Dedifferentiated amniotic fluid mesenchymal stem cell (primary cell): ENCODE measurements around the gene SQSTM1.
A peak's percentile ranks its signal among the peaks of the same experiment; 100 is the strongest.
"Not testable (repeated sequence)": the region's sequence is repeated elsewhere in the genome, so short reads cannot be mapped to it uniquely, and the experiment has no call there.

Experiments used
- DNase-seq: peaks from one replicate; pipeline ENCODE4 v3.0.0-alpha.2; 2016; ENCODE audit errors: extremely low spot score

The SQSTM1 gene

GRCh38 chr5:179858241-179858585, 37.5 kb downstream of the SQSTM1 start:
- no peak for DNase-seq

DNA sequence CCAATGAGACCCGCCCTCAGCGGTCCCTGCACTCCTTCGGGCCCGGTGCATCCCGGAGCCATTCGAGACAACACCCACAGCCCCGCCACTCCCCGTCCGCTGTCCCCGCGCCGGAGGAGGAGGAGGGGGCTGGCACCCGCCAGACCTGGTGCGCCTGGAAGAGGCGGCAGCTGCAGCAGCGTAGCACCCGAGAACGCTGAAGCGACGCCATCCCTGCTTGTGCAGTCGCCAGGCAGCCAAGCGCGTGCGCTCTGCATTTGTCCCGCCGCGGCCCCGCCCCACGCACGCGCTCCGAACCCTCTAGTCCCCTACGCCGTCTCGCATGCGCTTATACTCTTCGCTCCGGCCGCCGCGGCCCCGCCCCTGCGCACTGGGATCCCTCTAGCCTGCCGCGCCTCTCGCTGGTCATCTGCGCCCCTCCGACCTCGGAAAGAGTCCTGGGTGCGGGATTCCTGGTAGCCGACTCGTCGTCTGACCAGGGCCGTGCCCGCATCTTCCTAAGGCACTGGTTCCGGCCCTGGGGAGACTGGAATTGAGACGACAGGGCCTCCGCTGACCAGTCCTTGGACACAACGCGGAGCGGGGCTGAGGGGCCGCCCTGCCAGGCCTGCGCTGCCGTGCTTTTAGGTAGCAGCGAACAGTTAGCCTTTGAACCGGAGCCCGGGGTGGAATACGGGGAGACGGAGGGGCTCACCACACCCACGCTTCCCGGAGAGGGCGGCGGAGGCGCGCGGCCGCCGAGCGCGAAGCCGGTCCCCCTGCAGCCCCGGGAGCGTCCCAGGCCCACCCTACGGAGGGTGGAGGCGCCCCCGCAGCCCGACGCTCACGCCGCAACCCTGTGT, 38.1 kb downstream of the SQSTM1 start, which contains the start of gene MRNIP:
Gene MRNIP, minus strand, starts transcription at position 232 of the 842 bp plus-strand sequence. Its CDS starts 21 bp downstream, at position 211.
- DNase-seq: peak; percentile 92

DNA sequence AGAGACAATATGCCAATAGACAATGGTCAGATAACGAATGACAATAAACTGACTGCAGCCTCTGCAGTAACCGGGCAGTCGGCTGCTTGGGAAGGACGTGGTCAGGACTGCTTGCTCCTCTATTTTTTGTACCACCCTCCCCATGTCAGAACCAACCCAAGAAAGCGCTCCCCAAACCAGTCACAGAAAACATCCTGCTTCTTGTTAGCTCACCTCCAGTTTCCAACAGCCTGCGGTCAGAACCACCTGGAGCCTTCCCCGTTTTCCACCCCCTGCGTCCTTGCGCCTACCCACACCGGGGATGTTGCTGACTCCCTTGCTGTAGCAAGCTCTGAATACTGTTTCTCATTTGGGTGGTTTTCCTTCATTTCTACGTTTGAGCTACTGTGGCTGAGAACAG, 39.6 kb downstream of the SQSTM1 start:
- DNase-seq: no peak

GRCh38 chr5:179862296-179862695, 41.6 kb downstream of the SQSTM1 start:
- DNase-seq: no peak

DNA sequence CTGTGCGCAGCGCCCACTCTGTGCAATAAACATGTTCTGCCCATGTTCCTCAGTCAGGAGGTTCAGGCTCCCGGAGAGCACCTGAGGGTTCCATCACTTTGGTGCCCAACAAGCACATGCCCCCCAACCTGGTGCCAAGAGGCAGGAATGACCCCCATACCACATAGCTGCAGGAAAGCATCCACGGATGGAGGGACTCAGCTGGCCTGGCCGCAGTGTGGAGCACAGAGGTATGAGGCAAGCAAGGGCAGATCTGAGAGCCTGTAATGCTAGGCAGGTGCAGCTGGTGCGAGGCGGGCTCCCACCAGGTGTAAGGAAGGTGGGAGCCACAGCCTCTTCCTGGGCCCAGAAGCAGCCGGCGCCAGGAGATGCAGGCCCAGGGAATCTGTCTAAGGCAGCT, 42.2 kb downstream of the SQSTM1 start:
- DNase-seq: no peak

DNA sequence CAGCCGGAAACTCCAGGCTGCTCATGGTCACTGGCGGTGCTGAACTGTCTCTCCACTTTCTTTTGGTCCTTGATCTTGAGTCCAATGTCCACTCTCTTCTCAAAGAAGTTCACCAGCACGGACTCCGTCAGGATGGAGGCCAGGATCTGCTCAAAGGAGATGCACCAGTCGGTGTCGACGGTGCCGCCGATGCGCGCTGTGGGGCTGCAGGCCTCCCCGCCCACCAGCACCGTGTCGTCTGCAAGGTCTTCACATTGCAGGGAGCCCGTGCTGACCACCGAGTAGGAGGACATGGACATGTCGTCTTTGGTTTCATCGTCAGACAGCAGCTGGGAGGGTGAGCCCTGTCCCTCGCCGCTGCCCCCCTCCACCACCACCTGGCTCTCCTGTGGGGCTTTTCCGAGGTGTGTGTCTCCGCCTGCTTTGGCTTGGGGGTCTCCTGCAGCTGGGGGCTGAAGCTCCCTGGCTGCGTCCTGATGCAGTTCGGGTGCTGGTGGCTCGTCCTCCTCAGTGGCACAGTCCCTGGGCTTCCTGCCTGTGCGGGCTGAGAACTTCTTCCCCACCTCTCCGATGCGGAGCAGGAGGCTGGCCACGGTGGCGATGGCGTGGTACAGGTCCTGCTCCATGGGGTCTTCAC, 42.9 kb downstream of the SQSTM1 start:
- DNase-seq: no peak

DNA sequence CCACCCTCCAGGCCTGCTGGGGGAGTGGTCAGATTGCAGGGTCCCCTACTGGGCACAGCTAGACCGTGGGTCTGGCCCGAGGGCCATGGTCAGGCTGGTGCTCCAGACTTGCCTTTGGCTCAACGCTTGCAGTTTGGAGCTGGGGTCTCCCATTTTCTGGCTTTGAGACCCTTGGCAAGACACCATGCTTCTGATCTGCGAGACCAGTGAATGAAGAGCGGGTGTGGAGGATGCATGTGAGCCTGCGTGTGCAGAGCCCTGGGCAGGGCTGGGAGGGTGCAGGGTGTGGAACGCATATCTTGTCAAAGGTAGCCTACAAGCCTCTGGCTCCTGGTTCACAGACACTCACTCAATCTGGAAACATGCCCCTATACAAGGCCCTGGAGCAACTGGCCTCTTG, 44.0 kb downstream of the SQSTM1 start:
- DNase-seq: no peak

DNA sequence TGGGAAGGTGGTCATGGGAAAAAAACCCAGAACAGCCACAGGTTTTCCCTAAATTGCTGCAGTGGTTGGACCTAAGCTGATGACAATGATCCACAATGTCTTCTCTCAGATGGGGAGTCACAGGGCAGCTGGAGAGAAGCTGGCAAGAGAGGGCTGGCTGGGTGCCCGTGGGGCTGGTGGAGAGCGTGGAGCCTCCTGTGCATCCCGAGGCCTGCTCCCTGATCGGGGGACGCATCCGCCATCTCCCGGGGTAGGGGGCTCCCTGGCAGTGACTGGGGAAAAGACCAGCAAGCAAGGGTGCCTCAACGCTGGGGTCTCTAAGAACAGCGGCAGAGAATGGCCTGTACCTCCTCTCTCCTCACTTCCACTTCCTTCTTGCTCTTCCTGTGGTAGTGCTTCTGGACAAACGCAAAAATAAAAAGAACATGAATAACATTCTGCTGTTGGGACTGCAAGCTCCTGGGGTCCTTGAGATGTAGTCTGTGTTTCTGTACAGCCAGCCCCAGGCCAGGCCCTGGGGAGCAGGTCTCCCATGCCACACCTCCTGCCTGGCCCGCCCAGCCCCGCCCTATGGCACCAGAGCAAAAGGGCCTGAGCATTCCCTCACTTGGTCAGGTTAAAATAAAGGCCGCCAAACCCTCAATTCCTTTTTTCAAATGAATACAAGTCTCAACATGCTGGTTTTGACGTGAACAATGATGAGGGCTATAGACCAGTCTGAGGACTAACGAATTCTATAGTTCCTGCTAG, 45.0 kb downstream of the SQSTM1 start:
- no peak for DNase-seq

GRCh38 chr5:179866241-179867078, 45.8 kb downstream of the SQSTM1 start:
- no peak for DNase-seq

- no peak for DNase-seq
Measured at GRCh38 chr5:179867079-179867465, 46.4 kb downstream of the SQSTM1 start.

GRCh38 chr5:179867476-179867875, 46.8 kb downstream of the SQSTM1 start:
- no peak for DNase-seq

DNA sequence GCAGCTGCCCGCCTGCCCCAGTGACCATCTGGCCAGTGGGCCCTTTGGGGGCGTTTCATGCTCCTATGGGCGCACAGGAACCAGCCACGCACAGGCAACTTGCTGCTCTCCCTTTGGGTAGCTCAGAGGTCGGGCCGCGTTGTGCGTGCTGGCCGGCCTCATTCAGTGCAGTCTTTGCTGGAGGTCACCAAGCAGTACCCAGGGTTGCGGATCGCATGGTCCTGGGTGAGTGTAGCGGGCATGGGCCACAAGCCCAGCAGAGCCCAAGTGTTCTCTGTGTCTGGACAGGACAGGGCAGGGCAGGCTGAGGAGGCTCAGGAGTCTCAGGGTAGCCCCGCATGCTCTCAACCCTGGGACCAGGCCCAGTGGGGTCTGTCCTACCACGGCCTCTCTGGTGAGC, 47.8 kb downstream of the SQSTM1 start:
- no peak for DNase-seq

DNA sequence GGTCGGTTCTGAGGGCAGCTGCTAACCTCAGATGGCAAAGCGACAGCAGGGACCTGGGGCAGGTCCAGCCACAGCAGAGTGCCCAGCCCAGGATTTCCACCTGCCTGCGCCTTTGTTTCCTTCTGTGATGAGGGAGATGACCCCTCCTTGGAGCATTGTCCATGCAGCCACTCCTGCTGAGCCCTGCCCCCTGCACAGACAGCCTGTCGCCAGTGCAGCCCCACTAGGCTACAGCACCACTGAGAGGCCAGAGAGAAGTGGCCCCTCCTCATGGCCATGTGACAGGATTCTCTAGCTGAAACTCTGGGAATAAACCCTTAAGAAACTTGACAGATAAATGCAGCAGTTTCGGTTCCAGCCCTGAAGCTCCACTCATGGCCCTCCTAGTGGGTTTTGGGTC, 48.4 kb downstream of the SQSTM1 start:
- DNase-seq: no peak

DNA sequence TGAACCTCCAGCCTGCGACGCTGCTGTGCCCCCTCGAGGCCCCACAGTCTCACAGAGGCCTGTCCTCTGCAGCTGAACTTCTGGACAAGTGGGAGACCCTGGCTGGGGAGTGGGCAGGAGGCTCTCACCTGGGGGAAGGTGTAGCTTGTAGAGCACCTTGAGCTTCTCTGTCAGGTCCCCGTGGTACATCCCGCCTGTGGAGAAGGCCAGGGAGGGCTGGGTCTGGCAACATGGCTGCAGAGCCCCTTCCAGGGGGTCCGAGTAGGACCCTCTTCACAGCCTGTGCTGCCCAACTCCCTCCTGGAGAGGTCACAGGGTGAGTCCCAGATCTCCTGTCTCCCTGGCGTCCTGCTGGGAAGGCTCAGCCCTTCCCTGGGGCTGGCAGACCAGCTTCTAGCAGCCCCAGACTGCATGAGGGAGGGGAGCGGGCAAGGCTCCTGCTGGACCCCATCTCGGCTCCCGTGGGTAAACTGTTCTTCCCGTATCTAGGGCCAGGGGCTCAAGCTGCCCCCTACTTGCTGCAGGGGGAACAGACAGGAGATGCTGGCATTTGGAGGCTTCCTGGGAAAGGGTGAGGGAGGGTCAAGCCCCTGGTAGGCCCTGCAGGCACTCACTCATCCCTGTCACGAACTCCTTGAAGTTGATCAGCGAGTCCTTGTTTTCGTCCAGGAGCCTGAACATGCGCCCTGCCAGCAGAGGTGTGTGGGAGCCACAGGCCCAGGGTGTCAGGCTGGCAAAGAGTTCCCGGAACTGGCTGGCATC, 49.1 kb downstream of the SQSTM1 start:
- no peak for DNase-seq

- DNase-seq: no peak
Measured at GRCh38 chr5:179870403-179870903, 49.7 kb downstream of the SQSTM1 start.

- DNase-seq: no peak
Measured at GRCh38 chr5:179870952-179871351, 50.2 kb downstream of the SQSTM1 start.

GRCh38 chr5:179871533-179871932, 50.8 kb downstream of the SQSTM1 start:
- not testable (repeated sequence) for DNase-seq

DNA sequence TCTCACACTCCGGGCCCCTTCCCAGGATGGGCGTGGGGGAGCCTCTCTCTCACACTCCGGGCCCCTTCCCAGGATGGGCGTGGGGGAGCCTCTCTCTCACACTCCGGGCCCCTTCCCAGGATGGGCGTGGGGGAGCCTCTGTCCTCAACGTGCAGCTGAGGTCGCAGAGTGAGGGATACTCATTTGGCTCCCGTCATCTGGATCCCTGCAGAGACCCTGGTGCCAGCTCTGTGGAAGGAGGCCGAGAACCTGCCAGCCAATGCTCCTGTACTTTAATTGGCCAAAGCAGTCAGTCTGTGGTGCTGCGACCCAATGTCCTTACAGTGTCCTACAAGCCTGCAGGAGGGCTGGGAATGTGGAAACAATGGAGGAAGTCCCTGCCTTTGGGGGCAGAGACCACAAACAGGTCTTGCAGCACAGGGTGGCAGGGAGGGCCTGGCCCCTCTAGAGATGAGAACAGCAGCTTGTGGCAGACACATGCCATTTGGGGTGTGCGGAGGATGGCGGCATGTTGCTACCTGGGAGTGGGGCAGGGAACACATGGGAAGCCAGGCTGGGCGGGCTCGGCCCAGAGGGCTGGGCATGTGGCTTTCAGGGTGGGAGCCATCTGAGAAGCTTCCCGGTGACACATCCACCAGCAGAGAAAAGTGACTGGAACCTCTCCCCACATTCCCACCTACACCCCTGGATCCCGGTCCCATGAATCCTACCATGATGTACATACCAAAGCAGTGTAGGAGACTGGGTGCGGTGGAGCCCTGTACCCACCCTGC, 51.5 kb downstream of the SQSTM1 start:
- DNase-seq: no peak

DNA sequence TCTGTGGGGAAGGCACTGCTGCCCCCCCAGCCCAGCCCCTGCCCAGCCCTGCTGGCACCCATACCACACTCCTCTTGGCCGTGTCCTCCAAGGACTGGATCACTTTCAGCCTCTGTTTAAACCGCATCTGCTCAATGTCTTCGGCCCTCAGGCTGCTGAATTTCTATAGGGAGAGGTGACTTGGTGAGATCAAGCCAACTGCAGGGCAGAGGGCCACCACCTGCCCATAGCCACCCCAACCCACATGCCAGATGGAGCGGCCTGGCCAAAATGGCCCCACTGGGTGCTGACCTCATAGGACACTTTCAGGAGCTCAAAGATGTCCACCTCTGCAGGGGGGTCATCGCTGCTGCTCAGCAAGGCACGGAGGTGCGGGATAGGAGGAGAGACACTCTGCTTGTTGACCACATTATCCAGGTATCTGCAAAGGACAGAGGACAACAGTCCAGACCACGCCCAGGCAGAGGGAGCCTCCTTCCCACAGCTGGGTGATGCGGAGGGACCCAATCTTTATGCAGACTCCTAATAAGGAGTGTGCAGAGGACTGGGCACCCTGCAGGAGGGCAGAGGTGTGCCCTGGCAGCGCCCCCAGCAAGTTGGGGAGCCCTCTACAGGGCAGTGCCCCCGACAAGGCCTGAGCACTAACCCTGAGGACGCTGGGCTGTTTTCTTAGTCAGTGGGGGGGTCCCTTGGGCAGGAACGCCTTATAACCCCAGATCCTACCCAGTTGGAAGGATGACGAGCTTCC, 52.3 kb downstream of the SQSTM1 start:
- no peak for DNase-seq
